Ovary (tissue), 9 donors: Measurements from ENCODE around the gene BLACAT1. TPM values are rescaled to one million over a fixed set of nuclear protein-coding genes. Genes with fewer than 3 reads are reported as not detected.
"Not testable (repeated sequence)": the region's sequence is repeated elsewhere in the genome, so short reads cannot be mapped to it uniquely, and the experiment has no call there.

Experiments used
- DNase-seq, 5 donors: peaks; one replicate each; pipeline ENCODE4 v3.0.0-alpha.2; 2019 to 2020
- H3K27ac ChIP-seq, 2 donors: fragments of 200-600 bp; one replicate each; pipeline versions ENCODE4 v1.5.1 to v1.8.0; 2019 to 2022
- H3K27me3 ChIP-seq: fragments of 200-600 bp; one replicate; pipeline ENCODE4 v1.8.0; 2022
- H3K36me3 ChIP-seq: fragments of 200-600 bp; sonication (generic); one replicate; pipeline ENCODE4 v1.5.1; 2019
- H3K4me1 ChIP-seq: one replicate; pipeline ENCODE4 v1.8.1; 2013; ENCODE audit warnings: mild to moderate bottlenecking, moderate library complexity; ENCODE audit not compliant: insufficient read depth
- H3K4me3 ChIP-seq: fragments of 200-600 bp; sonication (generic); one replicate; pipeline ENCODE4 v1.5.1; 2017
- H3K9me3 ChIP-seq, 2 donors: fragments of 200-600 bp in 1 of 2; sonication (generic) in 1 of 2; one replicate each; pipeline versions ENCODE4 v1.5.1 to v1.8.1; 2013 to 2019; ENCODE audit warnings: mild to moderate bottlenecking in 1 of 2, moderate library complexity in 1 of 2
- EP300 ChIP-seq: sonication (generic); formaldehyde crosslinking; IDR thresholded peaks from one replicate; pipeline ENCODE4 v1.6.1; 2017; ENCODE audit warnings: antibody characterized with exemption
- POLR2A ChIP-seq: fragments of 450-650 bp; IDR thresholded peaks from one replicate; pipeline ENCODE4 v1.6.1; 2017; ENCODE audit warnings: antibody characterized with exemption, mild to moderate bottlenecking, moderate library complexity
- WGBS, 3 donors: extraction: QIAGEN DNeasy Blood & Tissue Kit in 1 of 3; methylation state at CpG; one replicate each; pipeline versions ENCODE4 v1.1.5 to v1.1.7; 2013 to 2017; 5-methylcytosine and 5-hydroxymethylcytosine counted together
- intact Hi-C, 4 donors: fragments of 100-400 bp; cut with DNase I; formaldehyde crosslinking; loops; one replicate each; pipeline versions ENCODE4 v1.11.0 to v1.15.1; 2022 to 2023
- polyA plus RNA-seq, 2 donors: library from polyadenylated mRNA; stranded (reverse); fragments of 200-250 nt in 1 of 2; fragments of 350-450 nt in 1 of 2; fragmentation: Illumina TruSeq in 1 of 2; extraction: RNeasy Lipid Tissue Mini Kit (QIAGEN cat#74804) in 1 of 2; gene quantifications; one replicate each; pipeline ENCODE4 v1.2.3, GENCODE V29; 2013 to 2014
- total RNA-seq, 7 donors: library from RNA; depleted of rRNA in 2 of 7; stranded (reverse); fragments of >200 nt in 2 of 7; fragmentation: NEBNext Ultra II Directional in 3 of 7; extraction: Animal tissue kit (Norgen Biotek cat#: 25700) in 3 of 7; gene quantifications; one replicate each; pipeline versions ENCODE4 v1.1.0 to v1.2.4, GENCODE V29; 2016 to 2023
- TF ChIP-seq, protein P1 (sequence below), 3 donors: fragments of 450-650 bp in 2 of 3; fragments of 200-600 bp in 1 of 3; IDR thresholded peaks; one replicate each; pipeline versions ENCODE4 v1.5.1 to v1.8.0; 2016 to 2022; ENCODE audit warnings: antibody characterized with exemption in 3 of 3, mild to moderate bottlenecking in 1 of 3
- donor health status: DM: no; HTN: no; CAD: no; lungs with moderate emphysema.
- donor health status: DM: no; HTN: no; CAD: no.
- donor health status: Bipolar disorder and iron deficiency.
- donor health status: DM: yes; HTN: yes; CAD: no.
- donor health status: DM: no; HTN: no; CAD: no.
- donor health status: DM: yes; HTN: yes; CAD: no.

BLACAT1 gene
- total and polyA plus RNA-seq, 9 donors = 0.08 to 2.1 (median 0.51) TPM

DNA sequence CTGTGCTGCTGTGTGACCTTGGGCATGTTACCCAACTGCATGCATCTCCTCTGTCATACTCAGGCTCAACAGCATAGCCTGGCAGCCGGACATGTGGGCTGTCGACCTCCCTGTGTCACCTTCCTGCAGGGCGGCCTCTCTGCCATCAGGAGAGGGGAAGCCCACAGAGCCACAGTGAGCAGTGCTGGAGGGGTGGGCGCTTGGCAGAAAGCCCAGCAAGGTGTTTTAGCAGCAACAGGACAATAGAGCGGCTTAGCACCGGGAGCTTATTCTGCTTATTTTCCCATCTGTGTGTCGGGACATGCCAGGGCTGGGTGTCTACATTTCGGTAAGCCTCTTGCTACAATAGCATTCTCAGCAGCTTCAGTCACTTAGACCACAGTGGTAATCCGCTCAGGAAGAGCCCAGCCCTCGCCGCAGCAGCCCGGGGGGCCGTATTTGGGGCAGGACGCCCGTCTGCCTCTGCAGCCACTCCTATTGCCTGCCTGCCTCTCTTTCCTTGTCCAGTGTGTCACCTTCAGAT lies 25.8 kb upstream of the BLACAT1 start:
- no peak for DNase-seq
- intact Hi-C loops = loop anchor here in 3 of 4 donors (5.0 to 10.0 kb wide), 5 partner anchors 44 to 207 kb away; no protein-coding TSS in a partner anchor
- Histone ChIP-seq H3K27me3 (no peaks in the 10 kb centered on the region), H3K4me3 (no peak overlapping the region), H3K27ac (no peak overlapping the region), H3K4me1 (peaks cover 3% of the 10 kb centered on the region), H3K9me3 (no peaks in the 10 kb centered on the region), H3K36me3 (no peaks in the 10 kb centered on the region)
- TF ChIP-seq EP300 (no peak), POLR2A (no peak)
- TF ChIP-seq, protein P1, sequence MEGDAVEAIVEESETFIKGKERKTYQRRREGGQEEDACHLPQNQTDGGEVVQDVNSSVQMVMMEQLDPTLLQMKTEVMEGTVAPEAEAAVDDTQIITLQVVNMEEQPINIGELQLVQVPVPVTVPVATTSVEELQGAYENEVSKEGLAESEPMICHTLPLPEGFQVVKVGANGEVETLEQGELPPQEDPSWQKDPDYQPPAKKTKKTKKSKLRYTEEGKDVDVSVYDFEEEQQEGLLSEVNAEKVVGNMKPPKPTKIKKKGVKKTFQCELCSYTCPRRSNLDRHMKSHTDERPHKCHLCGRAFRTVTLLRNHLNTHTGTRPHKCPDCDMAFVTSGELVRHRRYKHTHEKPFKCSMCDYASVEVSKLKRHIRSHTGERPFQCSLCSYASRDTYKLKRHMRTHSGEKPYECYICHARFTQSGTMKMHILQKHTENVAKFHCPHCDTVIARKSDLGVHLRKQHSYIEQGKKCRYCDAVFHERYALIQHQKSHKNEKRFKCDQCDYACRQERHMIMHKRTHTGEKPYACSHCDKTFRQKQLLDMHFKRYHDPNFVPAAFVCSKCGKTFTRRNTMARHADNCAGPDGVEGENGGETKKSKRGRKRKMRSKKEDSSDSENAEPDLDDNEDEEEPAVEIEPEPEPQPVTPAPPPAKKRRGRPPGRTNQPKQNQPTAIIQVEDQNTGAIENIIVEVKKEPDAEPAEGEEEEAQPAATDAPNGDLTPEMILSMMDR (IDR thresholded peaks at IDR 0.05) = no peak
- 74 to 80% (median 79%) methylated on average over 12 to 15 of the region's 15 CpGs for WGBS, 3 donors

DNA sequence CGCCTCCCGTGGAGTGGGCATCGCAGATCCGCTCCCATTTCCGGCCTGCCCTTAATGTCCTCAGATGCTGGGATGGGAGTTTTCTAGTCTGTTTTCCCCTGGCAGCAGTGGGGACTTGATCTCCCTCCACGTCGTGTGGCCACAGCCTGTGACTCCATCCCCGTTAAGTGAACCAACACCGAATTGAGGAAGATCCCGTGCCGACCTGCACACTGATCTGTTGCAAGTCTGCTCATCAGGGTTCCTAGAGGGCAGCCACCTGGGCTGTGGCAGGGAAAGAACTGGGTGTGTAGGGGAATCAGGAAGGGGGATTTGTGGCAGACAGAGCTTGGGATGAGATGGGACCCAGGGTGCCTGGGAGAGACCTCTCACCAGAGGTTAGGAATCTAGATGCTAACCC lies 25.4 kb upstream of the BLACAT1 start:
- Histone ChIP-seq H3K36me3 (no peaks in the 10 kb centered on the region), H3K27me3 (no peaks in the 10 kb centered on the region), H3K27ac (no peak overlapping the region), H3K9me3 (no peaks in the 10 kb centered on the region), H3K4me3 (no peak overlapping the region), H3K4me1 (peaks cover 3% of the 10 kb centered on the region)
- TF ChIP-seq EP300 = no peak
- TF ChIP-seq, protein P1 (IDR thresholded peaks at IDR 0.05) = no peak
- TF ChIP-seq POLR2A = no peak
- intact Hi-C loops = loop anchor here in 3 of 4 donors (5.0 to 10.0 kb wide), 5 partner anchors 44 to 206 kb away; no protein-coding TSS in a partner anchor
- 74 to 77% (median 75%) methylated on average over 11 of the region's 11 CpGs for WGBS, 3 donors
- DNase-seq = no peak

DNA sequence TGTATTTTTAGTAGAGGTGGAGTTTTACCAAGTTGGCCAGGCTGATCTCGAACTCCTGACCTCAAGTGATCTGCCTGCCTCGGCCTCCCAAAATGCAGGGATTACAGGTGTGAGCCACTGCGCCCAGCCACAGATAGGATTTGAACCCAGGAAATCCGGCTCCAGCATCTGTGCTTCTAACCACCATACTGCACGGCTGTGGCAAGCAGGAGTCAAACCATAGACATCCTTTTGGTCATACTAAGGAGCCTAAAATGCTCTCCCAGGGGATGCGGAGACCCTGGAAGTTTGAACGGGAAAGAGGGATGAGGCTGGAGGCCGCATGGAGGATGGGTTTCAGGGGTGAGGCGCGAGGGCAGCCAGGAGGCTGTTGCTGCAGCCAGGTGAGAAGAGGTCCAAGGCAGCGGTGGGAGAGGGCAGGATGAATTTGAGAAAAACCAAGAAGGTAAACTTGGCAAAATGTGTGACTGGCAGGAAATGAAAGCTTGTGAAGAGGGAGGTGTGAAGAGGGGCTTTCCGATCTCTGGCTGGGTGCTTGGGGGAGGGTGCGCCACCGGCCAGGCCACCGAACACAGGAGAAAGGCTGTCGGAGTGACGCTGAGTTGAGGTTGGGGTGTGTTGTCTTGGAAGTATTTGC lies 24.6 kb upstream of the BLACAT1 start:
- no peak overlapping the region for H3K4me3 ChIP-seq
- no peaks in the 10 kb centered on the region for H3K4me1 ChIP-seq
- TF ChIP-seq, protein P1 (IDR thresholded peaks at IDR 0.05) = no peak
- TF ChIP-seq EP300 (no peak), POLR2A (no peak)
- H3K36me3 ChIP-seq = no peaks in the 10 kb centered on the region
- no peaks in the 10 kb centered on the region for H3K27me3 ChIP-seq
- DNase-seq = no peak
- 81 to 86% (median 82%) methylated on average over 17 of the region's 17 CpGs for WGBS, 3 donors
- no peak overlapping the region for H3K27ac ChIP-seq
- H3K9me3 ChIP-seq = no peaks in the 10 kb centered on the region
- intact Hi-C loops = loop anchor here in 3 of 4 donors (5.0 to 10.0 kb wide), 5 partner anchors 43 to 206 kb away; no protein-coding TSS in a partner anchor

DNA sequence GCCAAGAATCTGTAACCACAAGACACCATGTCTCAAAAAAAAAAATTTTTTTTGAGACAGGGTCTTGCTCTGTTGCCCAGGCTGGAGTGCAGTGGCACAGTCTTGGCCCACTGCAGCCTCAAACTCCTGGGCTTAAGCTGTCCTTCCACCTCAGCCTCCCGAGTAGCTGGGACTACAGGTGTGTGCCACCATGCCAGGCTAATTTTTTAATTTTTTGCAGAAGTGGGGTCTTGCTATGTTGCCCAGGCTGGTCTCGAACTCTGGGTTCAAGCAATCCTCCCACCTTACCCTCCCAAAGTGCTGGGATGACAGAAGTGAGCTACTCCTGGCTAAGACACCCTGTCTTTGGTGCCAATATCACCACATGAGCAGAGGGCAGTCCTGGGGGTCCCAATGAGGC lies 23.1 kb upstream of the BLACAT1 start:
- not testable (repeated sequence) for H3K27me3 ChIP-seq, H3K36me3 ChIP-seq, H3K27ac ChIP-seq, H3K4me1 ChIP-seq, DNase-seq, H3K9me3 ChIP-seq, H3K4me3 ChIP-seq
- intact Hi-C loops = loop anchor here in 1 of 4 donors (10.0 kb wide), 1 partner anchor 64 kb away; no protein-coding TSS in a partner anchor
- 86 to 95% (median 92%) methylated on average over 2 of the region's 2 CpGs for WGBS, 3 donors

DNA sequence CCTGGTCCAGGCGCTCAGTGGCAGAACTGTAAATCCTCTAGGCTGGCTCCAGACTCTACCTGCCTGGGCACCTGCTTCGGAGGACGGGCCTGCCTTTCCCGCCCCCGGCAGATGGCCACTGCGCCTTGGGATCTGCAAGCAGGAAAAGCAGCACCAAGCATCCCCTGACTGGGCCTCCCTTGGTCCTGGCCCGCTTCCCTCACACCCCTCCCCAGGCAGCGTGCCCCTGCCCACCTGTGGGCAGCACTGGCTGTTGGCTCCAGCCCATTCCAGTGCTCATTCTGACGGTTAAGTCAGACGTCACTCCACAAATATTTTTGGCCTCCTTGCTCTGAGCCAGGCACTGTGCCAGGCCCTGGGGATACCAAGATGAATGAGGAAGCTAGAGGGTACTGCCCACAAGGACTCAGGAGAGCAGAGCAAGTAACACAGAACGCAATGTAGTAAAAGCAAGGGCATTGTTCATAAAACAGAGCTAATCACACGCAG lies 22.0 kb upstream of the BLACAT1 start:
- Histone ChIP-seq H3K4me3 (no peak overlapping the region), H3K9me3 (no peaks in the 10 kb centered on the region), H3K4me1 (peaks cover 5% of the 10 kb centered on the region), H3K27me3 (no peaks in the 10 kb centered on the region), H3K27ac (no peak overlapping the region), H3K36me3 (no peaks in the 10 kb centered on the region)
- TF ChIP-seq POLR2A = no peak
- TF ChIP-seq, protein P1 (IDR thresholded peaks at IDR 0.05) = no peak
- no peak for TF ChIP-seq EP300
- peak in 2 of 5 donors; percentile 50 to 56 for DNase-seq
- 68 to 72% (median 72%) methylated on average over 12 of the region's 12 CpGs for WGBS, 3 donors
- intact Hi-C loops = loop anchor here in 1 of 4 donors (10.0 kb wide), 1 partner anchor 63 kb away; no protein-coding TSS in a partner anchor
